ENCODE data around the gene ZNF107.
"Not testable (repeated sequence)": the region's sequence is repeated elsewhere in the genome, so short reads cannot be mapped to it uniquely, and the experiment has no call there.

Gene ZNF107

GRCh38 chr7:64655811-64656210, 10.1 kb upstream of the ZNF107 start:
- no peak for TF ChIP-seq CTCF (IDR thresholded peaks at IDR 0.05; ENCODE audit: low read depth, low read length, poor library complexity, severe bottlenecking)
- TF ChIP-seq EZH2phosphoT487 (IDR thresholded peaks at IDR 0.05; ENCODE audit: borderline replicate concordance, low read length), result no peak
- Histone ChIP-seq H3K4me2 (ENCODE audit: low read length) (no peak overlapping the region), H3K27me3 (ENCODE audit: control insufficient read depth, low read length) (no peaks in the 10 kb centered on the region), H3K9me2 (replicated peaks; ENCODE audit: control insufficient read depth, low read length) (no peaks in the 10 kb centered on the region), H3K36me3 (ENCODE audit: control insufficient read depth, low read length) (no peaks in the 10 kb centered on the region), H3K27ac (ENCODE audit: low read depth, low read length) (no peak overlapping the region), H3F3A (ENCODE audit: control insufficient read depth, insufficient read depth) (no peaks in the 10 kb centered on the region), H3K4me1 (ENCODE audit: control insufficient read depth, low read length) (no peaks in the 10 kb centered on the region), H3K4me3 (ENCODE audit: low read length) (no peak overlapping the region), H4K20me1 (ENCODE audit: control insufficient read depth, insufficient read depth, low read depth, low read length) (no peaks in the 10 kb centered on the region), H3K9me3 (ENCODE audit: control insufficient read depth, insufficient read depth, low read length) (no peaks in the 10 kb centered on the region), H3K79me2 (ENCODE audit: control insufficient read depth, low read length) (no peaks in the 10 kb centered on the region)

- Histone ChIP-seq H3K4me2 (ENCODE audit: low read length) (no peak overlapping the region), H3K9me2 (replicated peaks; ENCODE audit: control insufficient read depth, low read length) (no peaks in the 10 kb centered on the region), H3K36me3 (ENCODE audit: control insufficient read depth, low read length) (no peaks in the 10 kb centered on the region), H3K27ac (ENCODE audit: low read depth, low read length) (no peak overlapping the region), H3K27me3 (ENCODE audit: control insufficient read depth, low read length) (no peaks in the 10 kb centered on the region), H3K79me2 (ENCODE audit: control insufficient read depth, low read length) (no peaks in the 10 kb centered on the region), H4K20me1 (ENCODE audit: control insufficient read depth, insufficient read depth, low read depth, low read length) (no peaks in the 10 kb centered on the region), H3F3A (ENCODE audit: control insufficient read depth, insufficient read depth) (no peaks in the 10 kb centered on the region), H3K4me1 (ENCODE audit: control insufficient read depth, low read length) (no peaks in the 10 kb centered on the region), H3K9me3 (ENCODE audit: control insufficient read depth, insufficient read depth, low read length) (no peaks in the 10 kb centered on the region), H3K4me3 (ENCODE audit: low read length) (no peak overlapping the region)
- no peak for TF ChIP-seq EZH2phosphoT487 (IDR thresholded peaks at IDR 0.05; ENCODE audit: borderline replicate concordance, low read length)
Observed at GRCh38 chr7:64656489-64656888, 9.4 kb upstream of the ZNF107 start.

GRCh38 chr7:64662091-64662490, 3.8 kb upstream of the ZNF107 start:
- H3K4me3 ChIP-seq (ENCODE audit: low read length); H3K27me3 ChIP-seq (ENCODE audit: control insufficient read depth, low read length); H3K4me1 ChIP-seq (ENCODE audit: control insufficient read depth, low read length); H3K9me3 ChIP-seq (ENCODE audit: control insufficient read depth, insufficient read depth, low read length); H3K27ac ChIP-seq (ENCODE audit: low read depth, low read length); H3F3A ChIP-seq (ENCODE audit: control insufficient read depth, insufficient read depth); H3K36me3 ChIP-seq (ENCODE audit: control insufficient read depth, low read length); H4K20me1 ChIP-seq (ENCODE audit: control insufficient read depth, insufficient read depth, low read depth, low read length); H3K4me2 ChIP-seq (ENCODE audit: low read length); H3K9me2 ChIP-seq (replicated peaks; ENCODE audit: control insufficient read depth, low read length): not testable (repeated sequence)
- H3K79me2 ChIP-seq (ENCODE audit: control insufficient read depth, low read length), result peaks cover 17% of the 10 kb centered on the region

- peaks cover 51% of the 10 kb centered on the region for H3K36me3 ChIP-seq (ENCODE audit: control insufficient read depth, low read length)
- peak overlapping the region; percentile 57 for H3K27ac ChIP-seq (ENCODE audit: low read depth, low read length)
- peak overlapping the region; percentile 89 for H3K4me2 ChIP-seq (ENCODE audit: low read length)
- H3K9me3 ChIP-seq (ENCODE audit: control insufficient read depth, insufficient read depth, low read length), result peaks cover 16% of the 10 kb centered on the region; the same call in 1 of the 2 replicates
- peaks cover 63% of the 10 kb centered on the region for H3K79me2 ChIP-seq (ENCODE audit: control insufficient read depth, low read length)
- TF ChIP-seq CTCF (IDR thresholded peaks at IDR 0.05; ENCODE audit: low read depth, low read length, poor library complexity, severe bottlenecking) (no peak), EZH2phosphoT487 (IDR thresholded peaks at IDR 0.05; ENCODE audit: borderline replicate concordance, low read length) (no peak)
- peak overlapping the region; percentile 93 for H3K4me3 ChIP-seq (ENCODE audit: low read length)
- 0 out of 2 replicates have a peak, but pooled peaks cover 3% of the 10 kb centered on the region for H4K20me1 ChIP-seq (ENCODE audit: control insufficient read depth, insufficient read depth, low read depth, low read length)
- no peaks in the 10 kb centered on the region for H3K9me2 ChIP-seq (replicated peaks; ENCODE audit: control insufficient read depth, low read length)
- no peaks in the 10 kb centered on the region for H3K27me3 ChIP-seq (ENCODE audit: control insufficient read depth, low read length)
- H3K4me1 ChIP-seq (ENCODE audit: control insufficient read depth, low read length), result peaks cover 30% of the 10 kb centered on the region
- H3F3A ChIP-seq (ENCODE audit: control insufficient read depth, insufficient read depth), result no peaks in the 10 kb centered on the region
Observed at GRCh38 chr7:64666663-64667050, 724 bp downstream of the ZNF107 start.

Measured in DOHH2 (cell line).